NCI-H82 (cell line): Measurements from ENCODE around the gene MN1.
"Not testable (repeated sequence)": the region's sequence is repeated elsewhere in the genome, so short reads cannot be mapped to it uniquely, and the experiment has no call there.

Experiments
- DNase-seq: peaks from one replicate; lab custom pipeline; 2025; lab: John Stamatoyannopoulos, UW

MN1 gene

GRCh38 chr22:27757928-27758525 lies 43.5 kb downstream of the MN1 start:
- no peak for DNase-seq

- peak; percentile 9 for DNase-seq
These were observed 45.3 kb downstream of the MN1 start for GRCh38 chr22:27756212-27756660.

- DNase-seq, result no peak
These were observed 45.9 kb downstream of the MN1 start for GRCh38 chr22:27755521-27756211.

GRCh38 chr22:27754888-27755480 lies 46.6 kb downstream of the MN1 start:
- DNase-seq, result no peak

- DNase-seq, result no peak
These were observed 47.2 kb downstream of the MN1 start for GRCh38 chr22:27754247-27754887.

- DNase-seq, result peak; percentile 20
These were observed 48.8 kb downstream of the MN1 start for GRCh38 chr22:27752771-27753170.

GRCh38 chr22:27752141-27752540 lies 49.4 kb downstream of the MN1 start:
- no peak for DNase-seq

GRCh38 chr22:27751277-27752070 lies 50.1 kb downstream of the MN1 start:
- DNase-seq, result no peak

GRCh38 chr22:27750584-27751265 lies 50.8 kb downstream of the MN1 start:
- no peak for DNase-seq

- no peak for DNase-seq
These were observed 51.8 kb downstream of the MN1 start for GRCh38 chr22:27749597-27750225.

GRCh38 chr22:27748751-27749191 lies 52.8 kb downstream of the MN1 start:
- no peak for DNase-seq

GRCh38 chr22:27748349-27748748 lies 53.2 kb downstream of the MN1 start:
- DNase-seq, result no peak

- DNase-seq, result peak; percentile 23
These were observed 53.9 kb downstream of the MN1 start for GRCh38 chr22:27747396-27748221.

- DNase-seq, result no peak
These were observed 54.6 kb downstream of the MN1 start for GRCh38 chr22:27746918-27747317.

- DNase-seq, result no peak
These were observed 55.7 kb downstream of the MN1 start for GRCh38 chr22:27745809-27746208.

- DNase-seq, result no peak
These were observed 56.4 kb downstream of the MN1 start for GRCh38 chr22:27745154-27745553.

- not testable (repeated sequence) for DNase-seq
These were observed 57.5 kb downstream of the MN1 start for GRCh38 chr22:27744078-27744477.

GRCh38 chr22:27740202-27740748 lies 61.3 kb downstream of the MN1 start:
- no peak for DNase-seq

GRCh38 chr22:27737521-27737920 lies 64.0 kb downstream of the MN1 start:
- no peak for DNase-seq

GRCh38 chr22:27734066-27734465 lies 67.5 kb downstream of the MN1 start:
- DNase-seq, result no peak
